Left kidney (tissue), 2 donors: ENCODE measurements around the gene KIF2A. TPM values are rescaled to one million over a fixed set of nuclear protein-coding genes. Genes with fewer than 3 reads are reported as not detected.
"Not testable (repeated sequence)": the region's sequence is repeated elsewhere in the genome, so short reads cannot be mapped to it uniquely, and the experiment has no call there.

ENCODE experiments used
- DNase-seq: peaks from one replicate; pipeline ENCODE4 v3.0.0-alpha.2; 2013
- polyA plus RNA-seq: library from polyadenylated mRNA; unstranded; fragments of 120-200 nt; gene quantifications from one replicate; pipeline ENCODE4 v1.2.1, GENCODE V29; 2013; ENCODE audit not compliant: insufficient read length

The KIF2A gene
- polyA plus RNA-seq, 1 donor, result 69.6 TPM

DNA sequence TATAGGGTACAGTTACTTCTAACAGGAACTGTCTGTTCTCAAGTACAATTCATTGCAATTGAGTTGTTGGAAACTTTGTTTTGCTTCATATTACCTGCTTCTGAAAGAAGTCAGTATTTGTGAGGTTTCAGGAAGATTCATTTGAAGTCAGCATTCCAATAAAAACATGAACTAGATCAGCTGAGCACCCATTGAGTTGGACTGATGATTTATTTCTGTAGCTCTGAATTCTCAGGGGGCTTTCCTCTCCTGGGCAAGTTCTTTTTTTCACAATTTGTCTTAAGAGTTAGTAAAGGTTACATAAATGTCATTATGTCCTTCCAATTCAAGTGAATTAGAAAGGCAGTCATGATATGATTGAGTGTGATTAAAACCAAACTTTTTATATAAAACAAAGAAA is 16.2 kb upstream of the KIF2A start:
- no peak for DNase-seq

DNA sequence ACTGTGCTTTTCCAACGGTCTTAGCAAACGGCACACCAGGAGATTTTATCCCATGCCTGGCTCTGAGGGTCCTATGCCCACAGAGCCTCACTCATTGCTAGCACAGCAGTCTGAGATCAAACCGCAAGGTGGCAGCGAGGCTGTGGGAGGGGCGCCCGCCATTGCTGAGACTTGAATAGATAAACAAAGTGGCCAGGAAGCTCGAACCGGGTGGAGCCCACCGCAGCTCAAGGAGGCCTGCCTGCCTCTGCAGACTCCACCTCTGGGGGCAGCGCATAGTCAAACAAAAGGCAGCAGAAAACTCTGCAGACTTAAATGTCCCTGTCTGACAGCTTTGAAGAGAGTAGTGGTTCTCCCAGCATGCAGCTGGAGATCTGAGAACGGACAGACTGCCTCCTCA is 14.2 kb upstream of the KIF2A start:
- DNase-seq, result not testable (repeated sequence)

DNA sequence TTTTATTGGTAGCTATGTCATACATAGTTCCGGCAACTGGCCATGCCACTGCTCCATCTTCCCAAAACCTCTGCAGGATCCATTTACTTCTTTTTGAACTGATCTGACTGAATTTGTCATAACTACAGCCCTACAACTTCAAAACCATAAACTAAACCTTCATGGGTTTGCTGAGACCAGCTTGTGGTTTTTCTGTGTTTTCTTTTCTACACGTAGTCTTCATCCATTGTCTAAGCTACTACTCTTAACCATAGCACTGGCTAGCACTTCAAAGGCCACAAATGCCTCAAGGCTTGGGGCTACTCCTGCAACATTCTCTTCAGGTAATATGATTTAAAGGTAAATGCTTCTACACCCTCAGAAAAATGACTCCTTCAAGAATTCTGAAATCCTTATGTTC is 9.0 kb upstream of the KIF2A start:
- DNase-seq, result no peak

DNA sequence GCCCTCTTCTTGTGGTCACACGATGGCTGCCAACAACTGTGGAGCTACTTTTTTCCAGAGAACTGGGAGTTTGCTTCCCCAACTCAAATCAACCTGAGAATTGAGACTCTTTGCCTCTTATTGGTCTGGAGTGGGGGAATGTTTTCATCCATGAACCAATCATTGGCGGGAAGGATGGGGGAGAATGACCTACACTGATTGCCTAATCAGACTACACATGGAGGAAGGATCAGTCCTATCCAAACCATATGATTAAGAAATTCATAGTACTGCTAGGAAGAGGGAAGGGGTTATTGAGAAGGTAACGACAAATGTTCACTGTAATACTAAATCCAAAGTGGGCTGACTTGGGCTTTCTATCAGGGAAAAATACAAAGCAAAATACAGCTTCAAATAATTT is 7.9 kb upstream of the KIF2A start:
- DNase-seq, result no peak

DNA sequence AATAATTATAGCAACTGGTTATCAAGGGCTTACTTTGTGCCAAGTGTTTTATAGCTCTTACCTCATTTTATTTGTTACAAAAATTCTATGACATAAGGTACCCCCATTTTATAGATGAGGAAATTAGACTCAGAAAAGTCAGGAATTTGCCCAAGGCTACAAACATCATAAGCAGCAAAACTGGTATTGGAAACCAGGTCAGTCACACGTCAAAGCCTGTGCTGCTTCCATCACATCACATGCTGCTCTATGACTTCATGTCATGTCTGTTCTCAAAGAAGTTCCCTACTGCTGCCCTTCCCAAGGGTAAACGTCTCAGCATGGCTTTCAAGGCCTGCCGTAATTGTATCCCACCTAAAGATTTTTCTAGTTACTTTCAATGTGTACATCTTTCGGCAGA is 6.9 kb upstream of the KIF2A start:
- DNase-seq, result no peak

DNA sequence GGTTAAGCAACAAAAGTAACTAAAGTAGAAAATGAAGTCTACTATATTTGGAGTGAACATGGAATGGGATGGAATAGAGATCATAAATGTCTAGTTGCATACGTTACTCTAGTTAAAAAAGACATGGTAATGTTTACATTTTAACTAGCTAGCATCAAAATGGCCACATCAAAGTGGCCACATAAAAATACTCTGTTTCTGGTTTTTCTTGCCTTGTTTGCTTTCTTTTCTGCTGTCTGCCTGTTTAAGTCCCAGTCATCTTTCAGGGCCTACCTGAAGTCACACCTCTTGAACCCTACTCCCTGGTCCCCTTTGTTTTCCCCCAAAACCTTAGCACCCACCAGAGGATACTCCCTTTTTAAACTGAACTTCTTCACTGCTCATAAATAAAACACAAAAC is 6.4 kb upstream of the KIF2A start:
- no peak for DNase-seq

DNA sequence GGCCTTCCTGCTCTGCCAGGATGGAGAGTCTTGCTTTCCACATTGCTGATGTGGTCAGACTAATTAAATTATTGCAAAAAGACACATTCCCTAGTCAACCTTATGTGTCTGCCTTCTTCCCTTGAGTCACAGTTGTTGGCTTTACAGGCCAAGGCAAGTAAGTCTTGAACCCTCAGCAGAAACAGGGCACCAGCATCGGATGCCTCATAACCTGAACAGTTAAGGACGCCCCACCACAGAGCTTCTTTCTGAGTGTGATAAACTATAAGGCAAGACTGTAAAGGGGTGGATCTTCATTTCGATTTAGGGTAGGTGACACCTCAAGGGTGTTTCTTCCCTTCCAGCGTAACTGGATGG is 670 bp upstream of the KIF2A start:
- DNase-seq, result no peak

DNA sequence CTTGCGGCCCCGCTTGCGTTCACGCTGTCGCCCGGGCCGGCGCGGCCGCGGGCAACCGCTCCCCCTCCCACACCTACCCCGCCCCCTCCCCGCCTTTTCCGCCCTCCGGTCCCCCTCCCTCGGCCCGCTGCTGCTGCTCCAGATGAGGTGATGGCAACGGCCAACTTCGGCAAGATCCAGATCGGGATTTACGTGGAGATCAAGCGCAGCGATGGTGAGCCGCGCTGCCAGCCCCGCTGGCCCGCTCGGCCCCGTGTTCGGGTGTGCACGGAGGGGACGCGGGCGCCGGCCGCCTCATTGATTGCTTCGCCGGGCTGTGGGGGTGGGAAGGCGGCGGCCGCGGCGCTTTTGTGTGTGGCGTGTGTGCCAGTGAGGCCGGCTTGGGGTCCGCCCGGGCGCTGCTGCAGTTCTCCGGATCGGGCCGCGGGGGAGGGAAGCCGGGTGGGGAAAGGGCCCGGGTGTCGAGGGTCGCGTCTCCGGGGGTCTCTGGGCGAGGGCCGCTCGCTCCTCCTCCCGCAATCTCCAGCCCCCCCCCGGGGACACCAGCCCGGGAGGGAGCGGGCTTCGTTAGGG is 403 bp downstream of the KIF2A start:
- DNase-seq, result no peak

DNA sequence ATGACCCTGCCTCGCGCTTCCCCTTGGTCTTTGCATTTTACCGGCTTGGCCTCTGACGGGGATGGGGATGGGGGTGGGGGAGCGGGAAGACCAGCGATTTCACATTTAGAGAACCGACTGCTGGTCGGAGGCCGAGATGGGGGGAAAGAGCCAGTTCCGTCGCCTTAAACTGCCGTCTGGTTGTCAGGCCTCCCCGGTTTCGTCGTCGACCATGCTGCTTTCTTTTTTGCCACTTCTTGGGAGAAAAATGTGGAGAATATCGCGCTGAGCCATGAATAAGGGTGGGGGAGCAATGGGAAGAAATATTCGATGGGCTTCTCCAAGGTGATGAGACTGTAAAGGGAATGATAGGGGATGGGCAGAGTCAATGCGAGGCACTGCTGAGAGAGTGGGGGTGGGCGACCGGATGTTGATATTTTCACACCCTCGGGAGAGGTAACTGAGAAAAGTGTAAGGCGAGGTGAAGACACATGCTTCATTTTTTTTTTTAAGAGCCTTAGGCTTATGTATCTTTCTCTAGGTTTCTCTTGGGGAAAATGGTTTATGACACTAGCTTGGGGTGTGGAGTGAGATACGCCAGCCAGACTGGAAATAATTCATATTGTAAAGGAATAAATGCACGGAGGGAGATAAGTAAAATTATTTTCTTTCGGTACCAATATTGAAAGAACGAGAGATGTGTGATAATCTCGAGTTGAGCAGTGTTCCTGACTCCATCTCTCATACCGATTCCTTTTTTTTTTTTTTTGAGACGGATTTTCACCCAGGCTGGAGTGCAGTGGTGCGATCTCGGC is 1.1 kb downstream of the KIF2A start:
- DNase-seq, result peak; percentile 49

DNA sequence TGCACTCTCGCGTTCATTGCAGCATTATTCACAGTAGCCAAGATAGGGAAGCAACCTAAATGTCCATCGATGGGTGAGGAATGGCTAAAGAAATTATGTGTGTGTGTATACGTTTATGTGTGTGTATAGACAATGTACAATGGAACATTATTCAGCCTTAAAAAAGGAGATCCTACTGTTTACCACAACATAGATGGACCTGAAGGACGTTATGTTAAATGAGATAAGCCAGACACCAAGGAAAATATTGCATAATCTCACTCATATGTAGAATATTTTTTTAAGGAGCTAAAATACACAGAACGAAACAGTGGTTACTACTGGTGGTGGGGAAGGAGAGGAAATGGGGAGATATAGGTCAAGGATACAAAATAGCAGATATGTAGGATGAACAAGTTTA is 2.4 kb downstream of the KIF2A start:
- no peak for DNase-seq

DNA sequence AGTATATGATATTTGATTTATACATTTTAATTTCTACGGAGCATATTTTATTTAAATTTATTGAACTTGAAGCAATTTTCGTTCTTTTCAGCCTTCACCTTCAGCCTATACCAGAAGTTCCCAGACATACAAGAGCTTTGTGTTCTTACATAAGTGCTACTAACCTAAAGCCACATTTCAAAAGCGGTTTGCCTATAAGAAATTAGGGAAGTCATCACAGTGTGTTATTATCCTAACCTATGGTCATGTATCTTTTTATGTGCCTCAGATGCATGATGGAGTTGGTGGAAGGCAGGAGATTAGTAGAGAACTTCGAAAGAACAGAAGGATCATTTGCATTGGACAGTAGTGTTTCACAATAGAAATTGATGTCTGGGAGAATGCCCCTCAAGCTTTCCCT is 3.1 kb downstream of the KIF2A start:
- DNase-seq, result no peak

DNA sequence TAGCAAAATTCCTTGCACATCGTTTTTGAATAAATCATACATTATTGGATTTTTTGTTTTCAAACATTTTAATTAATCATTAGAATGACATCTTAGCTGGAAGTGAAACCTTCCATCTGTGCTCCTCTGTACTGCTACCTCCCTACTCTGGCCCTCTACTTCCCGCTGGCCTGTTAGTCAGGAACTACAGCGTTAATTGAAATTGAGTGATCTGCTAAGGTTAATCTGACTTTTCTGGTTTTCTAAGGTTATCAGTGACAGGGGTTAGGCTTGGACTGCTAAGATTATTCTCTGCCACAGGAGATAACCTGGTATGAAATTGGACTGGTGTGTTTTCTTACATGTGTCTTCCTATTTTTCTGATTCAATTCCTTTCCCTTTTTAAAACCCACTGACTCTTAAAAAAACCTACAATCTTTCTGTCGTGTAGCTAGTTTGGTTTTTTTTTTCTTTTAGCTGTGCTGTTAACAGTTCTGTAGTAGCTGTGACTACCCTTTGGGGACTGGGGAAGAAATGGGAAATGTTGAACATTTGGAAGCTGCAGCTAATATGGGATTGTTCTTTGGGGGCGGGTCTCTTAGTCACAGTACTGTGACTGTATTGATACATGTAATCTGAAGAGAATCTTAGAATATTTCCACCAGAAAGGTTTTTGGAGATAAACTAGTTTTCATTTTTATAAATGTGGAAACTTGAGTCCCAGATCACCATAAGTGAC is 4.6 kb downstream of the KIF2A start:
- DNase-seq, result no peak

DNA sequence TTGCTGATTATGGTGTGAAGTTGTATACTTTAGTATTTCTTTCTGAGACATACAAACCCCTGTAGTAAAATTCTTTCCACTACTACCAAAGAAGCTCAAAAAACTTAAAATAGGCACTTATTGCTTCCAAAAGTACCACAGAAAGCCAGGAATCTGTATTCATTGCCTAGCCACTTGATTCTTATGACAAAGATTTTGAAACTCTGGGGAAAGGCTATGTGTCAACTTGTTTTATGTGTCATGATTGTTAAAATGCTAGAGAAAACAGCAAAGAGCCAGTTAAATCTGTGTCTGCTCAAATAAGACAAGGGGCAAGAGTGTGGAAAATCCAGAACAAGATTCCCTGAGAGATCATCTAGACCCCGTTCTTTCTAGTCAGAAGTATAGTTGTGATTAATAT is 6.0 kb downstream of the KIF2A start:
- DNase-seq, result no peak

DNA sequence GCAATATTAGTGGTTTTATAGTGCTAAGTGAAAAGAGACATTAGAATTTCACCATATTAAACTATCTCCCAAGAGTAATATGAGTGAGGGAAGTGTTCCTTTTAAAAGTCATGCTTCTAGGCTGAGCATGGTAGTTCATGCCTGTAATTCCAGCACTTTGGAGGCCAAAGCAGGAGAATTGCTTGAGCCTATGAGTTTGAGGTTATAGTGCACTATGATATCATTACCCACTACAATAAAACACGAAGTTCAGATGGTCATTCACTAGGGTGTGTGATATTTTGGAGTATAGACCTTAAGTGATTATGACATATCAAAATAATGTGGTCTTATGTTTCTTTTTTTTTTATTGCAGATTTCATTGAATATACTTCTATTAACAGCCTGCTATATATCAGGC is 6.7 kb downstream of the KIF2A start:
- DNase-seq, result no peak

DNA sequence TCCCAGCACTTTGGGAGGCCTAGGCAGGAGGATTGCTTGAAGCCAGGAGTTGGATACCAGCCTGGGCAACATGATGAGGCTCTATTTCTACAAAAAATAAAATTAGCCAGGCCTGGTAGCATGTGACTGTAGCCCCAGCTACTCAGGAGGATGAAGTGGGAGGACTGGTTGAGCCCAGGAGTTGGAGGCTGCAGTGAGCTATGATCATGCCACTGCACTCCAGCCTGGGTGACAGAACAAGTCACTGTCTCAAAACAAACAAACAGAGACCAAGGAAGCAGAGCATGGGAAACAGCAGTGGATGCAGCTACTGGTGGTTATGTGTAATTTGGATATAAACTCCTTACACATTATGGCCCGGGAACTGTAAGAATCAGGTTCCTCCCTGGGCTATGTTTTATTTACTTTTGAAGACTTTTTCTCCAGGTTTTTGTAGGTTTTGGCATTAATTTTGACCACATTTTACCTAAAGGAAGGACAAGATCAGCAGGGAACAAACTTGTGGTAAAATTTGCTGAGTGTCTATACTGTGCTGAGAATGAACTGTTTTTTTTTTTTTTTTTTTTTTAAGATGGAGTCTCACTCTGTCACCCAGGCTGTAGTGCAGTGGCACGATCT is 8.3 kb downstream of the KIF2A start:
- no peak for DNase-seq

DNA sequence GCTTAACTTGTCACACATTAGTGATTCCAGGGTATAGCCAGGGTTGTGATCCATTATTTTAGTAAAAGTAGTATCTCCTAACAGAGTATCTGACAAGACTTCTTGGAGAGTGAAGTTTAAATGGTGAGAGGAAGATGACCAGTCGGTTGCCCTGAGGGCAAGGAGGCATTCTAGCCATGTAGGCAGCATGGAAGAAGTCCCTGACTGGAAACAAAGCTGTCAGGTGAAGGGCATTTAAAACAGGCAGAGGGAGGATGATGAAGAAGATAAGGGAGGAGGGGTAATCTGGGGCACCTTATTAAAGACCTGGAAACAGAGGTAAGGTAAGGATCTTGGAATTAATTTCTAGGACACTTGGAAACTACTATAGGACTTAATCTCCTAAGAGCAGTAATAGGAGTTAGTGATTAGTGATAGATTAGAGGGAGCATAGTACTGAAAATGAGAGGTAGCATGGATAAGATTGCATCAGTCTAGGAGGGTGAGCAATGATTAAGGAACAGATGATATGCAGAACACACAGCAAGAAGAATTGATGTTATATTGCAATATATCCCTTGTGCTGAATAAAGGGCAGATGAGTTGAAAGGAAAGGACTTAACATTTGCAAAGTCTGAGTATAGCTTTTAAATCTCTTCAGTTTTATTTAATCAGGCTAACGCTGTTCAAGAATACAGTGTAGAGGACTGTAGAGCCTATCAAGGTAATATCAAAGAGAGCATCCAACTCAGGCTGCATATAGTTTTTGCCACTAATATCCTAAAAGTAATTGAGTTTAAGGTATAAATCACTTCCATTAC is 9.6 kb downstream of the KIF2A start:
- no peak for DNase-seq

DNA sequence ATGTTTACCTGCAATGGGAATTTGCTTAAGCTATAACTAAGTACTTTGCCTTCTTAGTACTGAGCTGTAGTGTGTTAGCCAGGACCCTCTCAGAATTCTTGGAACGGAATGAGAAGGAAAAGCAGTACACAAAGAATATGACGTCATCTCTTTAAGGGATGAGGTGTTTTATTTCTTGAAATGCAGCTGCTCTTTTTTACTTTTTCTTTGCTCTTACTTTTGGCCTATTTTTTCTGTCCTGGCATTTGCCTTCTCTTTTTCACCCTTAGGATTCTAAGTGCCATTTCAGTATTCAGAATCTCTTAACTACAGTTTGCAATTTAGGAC is 10.1 kb downstream of the KIF2A start:
- DNase-seq, result no peak

DNA sequence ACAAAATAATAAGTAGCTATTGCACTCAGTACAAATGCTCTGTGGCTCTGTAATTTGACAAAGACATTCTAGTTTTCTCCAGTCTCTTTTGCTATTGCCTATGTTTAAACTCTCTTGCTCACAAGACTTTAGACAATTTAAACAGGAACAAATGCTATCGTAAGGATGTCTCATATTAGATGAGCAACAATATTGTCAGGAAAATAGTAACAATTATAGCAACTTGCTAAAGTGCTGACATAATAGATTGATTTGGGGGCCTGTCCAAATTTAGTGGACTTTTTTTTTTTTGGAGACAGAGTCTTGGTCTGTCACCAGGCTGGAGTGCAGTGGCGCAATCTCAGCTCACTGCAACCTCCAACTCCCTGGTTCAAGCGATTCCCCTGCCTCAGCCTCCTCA is 11.8 kb downstream of the KIF2A start:
- no peak for DNase-seq

DNA sequence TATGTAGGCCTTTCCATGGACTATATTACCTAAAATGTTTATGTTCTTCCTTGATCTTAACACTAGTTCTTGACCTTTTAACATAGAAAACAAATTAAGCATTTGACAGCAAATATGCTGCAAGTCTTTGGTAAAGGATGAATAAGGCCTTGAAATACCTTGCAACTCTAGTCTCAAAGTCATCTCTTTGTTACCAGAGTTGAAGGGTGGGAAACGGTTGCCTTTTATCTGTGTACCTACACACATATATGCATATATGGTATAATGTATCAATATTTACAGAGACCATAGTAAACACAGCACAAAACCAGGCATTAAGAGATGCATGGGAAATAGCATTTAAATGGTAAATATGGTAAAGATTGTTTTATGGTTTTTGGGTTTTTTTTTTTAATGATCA is 16.5 kb downstream of the KIF2A start:
- no peak for DNase-seq

DNA sequence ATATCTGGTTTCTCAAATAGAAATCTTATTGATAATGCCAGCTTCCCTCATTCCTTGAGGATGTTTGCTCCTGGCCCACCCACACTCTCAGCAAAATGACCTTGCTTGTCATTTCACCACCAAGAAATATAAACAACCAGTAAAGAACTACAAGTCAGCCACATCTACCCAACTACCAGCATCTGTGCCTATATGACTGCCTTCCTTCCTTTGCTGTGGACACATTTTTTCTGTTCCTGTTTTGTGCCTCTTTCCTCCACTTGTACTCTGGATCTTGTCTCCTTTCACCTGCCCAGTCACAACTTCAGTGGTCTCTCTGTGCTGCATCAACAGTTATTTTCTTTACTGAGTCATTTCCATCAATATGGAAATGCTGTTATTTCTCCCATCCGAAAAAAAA is 20.3 kb downstream of the KIF2A start:
- DNase-seq, result no peak

DNA sequence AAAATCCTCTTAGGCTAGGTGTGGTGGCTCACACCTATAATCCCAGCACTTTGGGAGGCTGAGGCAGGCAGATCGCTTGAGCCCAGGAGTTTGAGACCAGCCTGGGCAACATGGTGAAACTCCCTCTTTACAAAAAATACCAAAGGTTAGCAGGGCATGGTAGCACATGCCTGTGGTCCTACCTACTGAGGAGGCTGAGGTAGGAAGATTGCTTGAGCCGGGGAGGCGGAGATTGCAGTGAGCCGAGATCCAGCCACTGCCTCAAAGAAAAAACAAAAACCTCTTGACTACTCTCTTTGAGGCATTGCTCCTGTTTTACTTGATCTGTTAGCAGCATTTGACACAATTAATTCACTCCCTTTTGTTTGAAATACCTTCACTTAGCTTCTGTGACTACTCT is 20.7 kb downstream of the KIF2A start:
- no peak for DNase-seq
